HG03135 (cell line): Measurements from ENCODE around the gene MB.

Experiments
- ATAC-seq: cut with Tn5 transposase; IDR thresholded peaks from one replicate; pipeline ENCODE4 v1.9.1; 2021; ENCODE audit warnings: mild to moderate bottlenecking, moderate library complexity; ENCODE audit not compliant: unreplicated experiment

The MB gene

GRCh38 chr22:35618427-35619223, 1.5 kb upstream of the MB start:
- ATAC-seq, result no peak

DNA sequence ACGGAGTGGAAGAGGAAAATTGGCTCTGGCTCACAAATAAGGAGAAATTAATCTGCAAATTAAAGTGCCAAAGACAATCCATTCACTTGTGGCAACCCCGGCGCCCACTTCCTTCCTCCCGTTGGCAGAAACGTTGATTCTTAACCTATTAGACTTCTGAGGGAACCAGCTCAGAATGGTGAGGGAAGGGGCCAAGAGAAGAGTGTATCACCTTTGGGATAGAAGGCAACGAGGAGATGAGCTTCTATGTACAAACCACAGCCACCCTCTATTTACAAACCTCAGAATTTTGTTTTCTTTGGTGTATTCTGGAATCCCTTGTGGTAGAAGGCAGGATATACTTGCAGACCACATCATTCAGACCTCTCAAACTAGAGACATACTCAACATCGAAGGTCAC, 1.1 kb downstream of the MB start:
- no peak for ATAC-seq

GRCh38 chr22:35615156-35615555, 2.0 kb downstream of the MB start:
- no peak for ATAC-seq

- ATAC-seq, result no peak
Observed at GRCh38 chr22:35614404-35614803, 2.7 kb downstream of the MB start.

GRCh38 chr22:35612903-35613302, 4.2 kb downstream of the MB start:
- no peak for ATAC-seq

- no peak for ATAC-seq
Observed at GRCh38 chr22:35611891-35612576, 5.1 kb downstream of the MB start.

GRCh38 chr22:35611200-35611890, 5.8 kb downstream of the MB start:
- no peak for ATAC-seq

- no peak for ATAC-seq
Observed at GRCh38 chr22:35610741-35611140, 6.4 kb downstream of the MB start.

GRCh38 chr22:35609761-35610160, 7.4 kb downstream of the MB start:
- no peak for ATAC-seq

DNA sequence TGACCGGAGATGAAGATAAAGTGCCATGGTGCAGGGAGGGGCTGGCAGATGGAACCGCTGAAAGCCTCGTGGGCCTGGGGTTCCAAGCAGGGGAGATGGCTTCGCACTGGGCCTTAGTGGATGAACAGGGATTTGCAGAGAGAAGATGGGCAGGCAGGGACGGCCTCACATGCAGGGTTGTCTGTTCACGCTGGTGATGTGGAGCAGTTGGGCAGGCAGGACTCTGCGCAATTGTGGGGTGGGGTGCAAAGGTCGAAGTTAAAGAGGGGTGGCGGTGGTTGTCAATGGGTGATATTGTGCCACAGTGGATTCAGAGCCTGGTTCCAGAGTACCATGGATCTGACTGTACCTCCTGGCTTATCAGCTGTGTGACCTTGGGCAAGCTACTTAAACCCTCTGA, 7.9 kb downstream of the MB start:
- no peak for ATAC-seq

- no peak for ATAC-seq
Observed at GRCh38 chr22:35608088-35608487, 9.0 kb downstream of the MB start.

DNA sequence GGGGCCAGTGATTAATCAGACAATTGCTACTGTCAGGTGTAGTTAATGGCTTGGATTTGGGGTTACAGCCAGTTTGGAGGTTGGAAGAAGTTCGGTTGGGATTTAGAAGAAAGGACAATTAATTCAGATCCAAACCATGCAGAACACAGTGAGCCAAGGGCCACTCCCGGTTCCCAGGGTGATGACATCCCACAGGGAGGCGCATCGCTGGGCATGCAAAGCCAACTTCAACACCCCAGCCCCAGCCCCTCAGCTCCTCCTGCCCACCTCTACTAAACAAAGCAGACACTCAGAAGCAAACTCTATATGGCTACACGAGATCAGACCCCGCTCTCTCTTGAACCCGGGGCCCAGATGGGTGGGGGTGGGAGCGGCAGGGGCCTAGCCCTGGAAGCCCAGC, 10.2 kb downstream of the MB start:
- ATAC-seq, result no peak

DNA sequence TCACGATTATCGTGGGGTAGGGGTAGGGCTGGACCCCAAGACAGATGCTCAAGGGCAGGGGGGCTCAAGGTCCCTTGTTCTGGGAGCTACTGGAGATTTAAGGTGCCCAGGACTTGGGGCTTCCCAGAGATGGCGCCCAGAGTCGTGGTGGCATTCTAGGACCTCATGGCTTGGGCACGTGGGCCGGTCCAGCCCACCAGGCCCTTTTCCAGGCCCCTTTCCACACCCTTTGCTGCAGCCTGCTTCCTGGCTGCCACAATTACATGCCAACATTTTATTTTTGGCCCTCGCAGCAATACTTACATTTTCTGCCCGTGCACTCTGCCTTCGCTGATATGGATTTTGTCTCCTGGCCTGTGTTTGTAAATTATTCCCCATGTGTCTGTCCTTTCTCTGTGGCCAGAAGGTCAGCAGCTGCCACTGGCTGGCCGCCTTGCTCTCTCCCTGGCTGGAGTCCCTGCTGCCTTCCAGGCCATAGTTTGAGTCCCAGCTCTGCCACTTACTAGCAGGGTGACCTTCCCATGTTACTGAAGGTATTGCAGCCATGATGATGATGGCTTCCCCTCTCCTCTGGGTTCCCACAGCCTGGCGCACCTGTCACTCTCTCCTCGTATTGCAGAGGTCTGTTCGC, 11.2 kb downstream of the MB start:
- ATAC-seq, result no peak

DNA sequence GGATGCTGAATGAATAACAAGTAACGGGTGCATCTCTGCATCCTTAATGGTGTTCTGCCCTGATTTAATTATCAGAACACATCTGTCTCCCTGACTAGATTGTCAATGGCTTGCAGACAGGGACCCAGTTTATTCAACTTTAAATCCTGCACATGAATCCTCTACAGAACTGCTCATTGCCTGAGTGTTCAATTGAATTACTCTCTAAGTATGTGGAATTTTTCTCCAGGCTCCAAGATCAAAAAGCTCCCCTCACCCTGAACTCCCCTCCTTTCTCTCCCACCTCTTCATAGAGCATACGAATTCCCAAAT, 11.8 kb downstream of the MB start:
- no peak for ATAC-seq

DNA sequence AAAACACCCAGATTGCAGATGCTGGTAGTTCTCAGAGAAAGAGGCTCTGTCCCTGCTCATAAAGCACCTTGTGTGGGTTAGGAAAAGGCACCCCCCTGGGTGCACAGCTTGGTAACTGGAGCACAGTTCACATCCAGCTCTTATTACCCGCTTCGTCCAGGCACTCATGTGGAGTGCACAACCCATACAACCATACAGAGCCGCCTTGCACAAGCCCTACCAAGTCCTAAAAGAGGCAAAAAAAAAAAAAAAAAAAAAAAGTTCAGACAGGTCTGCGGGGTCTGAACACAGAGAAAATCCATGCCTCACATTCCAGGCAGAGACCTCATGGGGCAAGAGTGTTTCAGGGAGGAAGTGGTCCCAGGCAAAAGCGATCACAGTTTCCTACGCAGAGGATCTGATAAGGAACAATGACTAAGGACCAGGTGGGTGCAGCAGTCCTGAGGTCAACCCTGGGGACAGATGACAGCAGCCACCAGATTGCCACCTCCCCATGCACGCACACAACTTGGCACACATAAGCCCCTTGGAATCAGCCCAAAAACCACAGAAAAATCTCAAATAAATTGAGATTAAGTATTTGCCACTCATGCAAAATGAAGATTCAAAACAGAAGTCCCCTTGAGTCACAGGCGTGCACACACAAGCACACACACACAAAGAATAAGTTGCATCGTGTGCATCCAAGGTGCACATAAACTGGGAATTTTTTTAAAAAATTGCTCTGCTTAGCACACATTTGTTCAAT, 12.3 kb downstream of the MB start:
- no peak for ATAC-seq

- ATAC-seq, result no peak
Observed at GRCh38 chr22:35601743-35602615, 15.2 kb downstream of the MB start.

DNA sequence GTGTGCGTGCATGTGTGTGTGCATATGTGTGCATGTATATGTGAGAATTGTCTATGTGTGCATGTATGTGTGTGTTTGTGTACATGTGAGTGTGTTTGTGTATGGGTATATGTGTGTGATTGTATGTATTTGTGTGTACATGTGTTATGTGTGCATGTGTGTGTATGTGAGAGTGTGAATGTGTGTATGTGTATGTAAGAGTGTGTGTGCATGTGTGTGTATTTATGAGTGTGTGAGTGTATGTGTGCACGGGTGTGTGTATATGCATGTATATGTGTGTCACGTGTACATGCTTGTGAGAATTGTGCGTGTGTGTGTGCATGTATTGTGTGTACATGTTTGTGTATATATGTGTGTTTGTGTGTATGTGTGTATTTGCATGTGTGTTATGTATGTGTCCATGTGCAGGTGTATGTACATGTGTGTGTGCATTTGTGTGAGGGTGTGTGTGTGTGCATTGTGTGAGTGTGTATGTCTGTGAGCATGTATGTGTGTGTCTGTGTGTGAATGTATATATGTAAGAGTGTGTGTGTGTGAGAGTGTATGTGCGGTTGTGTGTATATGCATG, 16.0 kb downstream of the MB start:
- no peak for ATAC-seq

DNA sequence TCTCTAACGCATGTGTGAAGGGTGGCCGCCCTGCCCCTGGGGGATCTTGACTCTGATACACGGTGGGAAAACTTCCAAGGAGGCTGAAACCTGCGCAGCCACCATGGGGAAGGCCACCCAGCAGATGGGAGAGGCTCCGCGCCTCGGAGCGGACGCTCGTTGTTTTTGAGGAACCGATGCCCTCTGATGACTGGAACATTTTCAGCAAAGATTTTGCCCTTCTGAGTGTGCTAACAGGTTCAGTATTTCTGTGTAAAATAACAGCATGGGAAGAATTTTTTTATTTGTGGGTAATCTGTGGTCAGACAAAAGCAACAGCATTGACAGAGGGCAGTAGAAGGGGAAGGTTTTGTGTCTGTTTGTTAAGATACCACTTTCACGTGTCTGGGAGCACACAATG, 16.7 kb downstream of the MB start:
- no peak for ATAC-seq

DNA sequence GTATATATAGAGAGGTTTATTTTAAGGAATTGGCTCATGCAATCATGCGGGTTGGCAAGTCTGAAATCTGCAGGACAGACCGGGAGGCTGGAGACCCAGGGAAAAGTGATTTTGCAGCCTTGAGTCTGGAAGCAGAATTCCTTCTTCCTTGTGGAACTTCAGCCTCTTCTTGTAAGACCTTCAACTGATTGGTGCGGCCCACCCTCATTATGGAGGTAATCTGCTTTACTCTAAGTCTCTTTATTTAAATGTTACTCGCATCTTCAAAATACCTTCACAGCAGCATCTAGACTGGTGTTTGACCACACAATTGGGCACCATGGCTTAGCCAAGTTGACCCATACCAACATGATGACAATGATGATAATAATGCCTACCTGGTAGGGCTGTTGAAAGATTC, 17.8 kb downstream of the MB start:
- no peak for ATAC-seq

DNA sequence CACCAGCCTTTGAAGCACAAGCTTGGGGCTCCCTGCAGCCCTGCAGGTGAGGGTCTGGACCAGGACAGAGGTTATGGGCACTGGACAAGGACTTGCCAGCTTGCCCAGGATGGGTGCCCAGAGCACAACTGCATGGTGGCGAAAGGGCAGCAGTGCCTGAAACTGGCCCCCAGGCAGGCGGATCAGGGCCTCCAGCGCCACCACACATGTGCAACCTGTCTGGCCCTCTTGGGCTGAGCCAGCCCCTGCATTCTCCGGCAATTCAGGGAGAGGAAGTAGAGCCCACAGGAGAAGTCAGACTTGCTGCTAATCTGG, 18.8 kb downstream of the MB start:
- ATAC-seq, result no peak
